Measurements from ENCODE around the gene KCNMB4. TPM values are rescaled to one million over a fixed set of nuclear protein-coding genes. Genes with fewer than 3 reads are reported as not detected.

KCNMB4 gene
- total RNA-seq, 2 experiments from 2014 or later = 5.8 to 7.6 TPM

GRCh38 chr12:70334742-70335141 lies 31.3 kb upstream of the KCNMB4 start:
- Histone ChIP-seq H3K4me3 (ENCODE audit: low read depth, low read length, poor library complexity, severe bottlenecking) (no peak overlapping the region), H3K9me3 (ENCODE audit: low read length) (no peaks in the 10 kb centered on the region), H3K36me3 (ENCODE audit: insufficient read depth, low read length) (peaks cover 81% of the 10 kb centered on the region), H3K9me2 (ENCODE audit: insufficient read depth, low read length) (no peaks in the 10 kb centered on the region), H3K79me2 (ENCODE audit: insufficient read depth, low read depth, low read length) (no peaks in the 10 kb centered on the region), H3K27ac (ENCODE audit: low read depth, low read length, poor library complexity, severe bottlenecking) (no peak overlapping the region), H2AFZ (ENCODE audit: low read length) (no peak overlapping the region), H3K4me2 (ENCODE audit: low read length) (no peak overlapping the region), H3K4me1 (ENCODE audit: insufficient read depth, low read length, poor library complexity, severe bottlenecking) (no peaks in the 10 kb centered on the region), H4K20me1 (ENCODE audit: insufficient read depth, low read length) (no peaks in the 10 kb centered on the region)
- no peak for TF ChIP-seq EZH2phosphoT487 (IDR thresholded peaks at IDR 0.05; ENCODE audit: borderline replicate concordance, low read depth, low read length)
- TF ChIP-seq CTCF (conservative IDR thresholded peaks at IDR 0.05; ENCODE audit: low read length) = no peak
- ChIA-PET CTCF (ENCODE audit: unreplicated experiment) (no interaction called here), POLR2A (interaction anchor here (0.6 to 1.7 kb wide), 5 partner anchors 18 to 51 kb away, joined by 3 to 5 read pairs (median 4); no protein-coding TSS in a partner anchor)
- intact Hi-C loops (cut with micrococcal nuclease; ENCODE audit: unreplicated experiment) = no loop called here
- BruUV-seq (replicated peaks) = no TSS peak
- DNase-seq (ENCODE audit: low spot score) = no peak

- H3K27ac ChIP-seq (ENCODE audit: low read depth, low read length, poor library complexity, severe bottlenecking) = no peak overlapping the region
- DNase-seq (ENCODE audit: low spot score) = no peak
- H3K36me3 ChIP-seq (ENCODE audit: insufficient read depth, low read length) = peaks cover 89% of the 10 kb centered on the region
- H3K9me2 ChIP-seq (ENCODE audit: insufficient read depth, low read length) = no peaks in the 10 kb centered on the region
- no peaks in the 10 kb centered on the region for H3K4me1 ChIP-seq (ENCODE audit: insufficient read depth, low read length, poor library complexity, severe bottlenecking)
- ChIA-PET POLR2A (interaction anchor here (0.6 to 2.1 kb wide), 6 partner anchors 10 to 31 kb away, joined by 3 to 7 read pairs (median 4); no protein-coding TSS in a partner anchor), CTCF (ENCODE audit: unreplicated experiment) (no interaction called here)
- H3K9me3 ChIP-seq (ENCODE audit: low read length) = no peaks in the 10 kb centered on the region
- H2AFZ ChIP-seq (ENCODE audit: low read length) = no peak overlapping the region
- H3K79me2 ChIP-seq (ENCODE audit: insufficient read depth, low read depth, low read length) = no peaks in the 10 kb centered on the region
- no TSS peak for BruUV-seq (replicated peaks)
- intact Hi-C loops (cut with micrococcal nuclease; ENCODE audit: unreplicated experiment) = no loop called here
- H3K4me2 ChIP-seq (ENCODE audit: low read length) = no peak overlapping the region
- no peak for TF ChIP-seq EZH2phosphoT487 (IDR thresholded peaks at IDR 0.05; ENCODE audit: borderline replicate concordance, low read depth, low read length)
- no peak for TF ChIP-seq CTCF (conservative IDR thresholded peaks at IDR 0.05; ENCODE audit: low read length)
- no peak overlapping the region for H3K4me3 ChIP-seq (ENCODE audit: low read depth, low read length, poor library complexity, severe bottlenecking)
- no peaks in the 10 kb centered on the region for H4K20me1 ChIP-seq (ENCODE audit: insufficient read depth, low read length)
Measured at GRCh38 chr12:70338531-70338930, 27.6 kb upstream of the KCNMB4 start.

- no peak overlapping the region for H3K4me3 ChIP-seq (ENCODE audit: low read depth, low read length, poor library complexity, severe bottlenecking)
- BruUV-seq (replicated peaks) = no TSS peak
- CTCF ChIA-PET (ENCODE audit: unreplicated experiment) = no interaction called here
- no peak for TF ChIP-seq EZH2phosphoT487 (IDR thresholded peaks at IDR 0.05; ENCODE audit: borderline replicate concordance, low read depth, low read length)
- no peak for TF ChIP-seq CTCF (conservative IDR thresholded peaks at IDR 0.05; ENCODE audit: low read length)
- H3K9me3 ChIP-seq (ENCODE audit: low read length) = no peaks in the 10 kb centered on the region
- H3K9me2 ChIP-seq (ENCODE audit: insufficient read depth, low read length) = no peaks in the 10 kb centered on the region
- peaks cover 64% of the 10 kb centered on the region for H3K36me3 ChIP-seq (ENCODE audit: insufficient read depth, low read length)
- H4K20me1 ChIP-seq (ENCODE audit: insufficient read depth, low read length) = no peaks in the 10 kb centered on the region
- POLR2A ChIA-PET = no interaction called here
- no peak for DNase-seq (ENCODE audit: low spot score)
- intact Hi-C loops (cut with micrococcal nuclease; ENCODE audit: unreplicated experiment) = no loop called here
- H2AFZ ChIP-seq (ENCODE audit: low read length) = no peak overlapping the region
- no peaks in the 10 kb centered on the region for H3K4me1 ChIP-seq (ENCODE audit: insufficient read depth, low read length, poor library complexity, severe bottlenecking)
- H3K4me2 ChIP-seq (ENCODE audit: low read length) = no peak overlapping the region
- no peak overlapping the region for H3K27ac ChIP-seq (ENCODE audit: low read depth, low read length, poor library complexity, severe bottlenecking)
- H3K79me2 ChIP-seq (ENCODE audit: insufficient read depth, low read depth, low read length) = no peaks in the 10 kb centered on the region
Measured at GRCh38 chr12:70351076-70351475, 15.0 kb upstream of the KCNMB4 start.
